GM12872 (cell line): ENCODE data around the gene OSBPL3.

Source experiments
- CTCF ChIP-seq: IDR thresholded peaks from 3 replicates; pipeline ENCODE4 v1.5.1; 2011; ENCODE audit warnings: low read depth, mild to moderate bottlenecking, low read length, moderate library complexity; ENCODE audit not compliant: insufficient read depth

The OSBPL3 gene

GRCh38 chr7:24799506-24799905, 180.5 kb downstream of the OSBPL3 start:
- TF ChIP-seq CTCF: no peak

GRCh38 chr7:24798261-24798660, 181.7 kb downstream of the OSBPL3 start:
- TF ChIP-seq CTCF: no peak

- no peak for TF ChIP-seq CTCF
Observed at GRCh38 chr7:24797270-24797669, 182.7 kb downstream of the OSBPL3 start.

GRCh38 chr7:24795407-24795767, 184.6 kb downstream of the OSBPL3 start:
- no peak for TF ChIP-seq CTCF

- TF ChIP-seq CTCF: no peak
Observed at GRCh38 chr7:24793982-24794648, 185.9 kb downstream of the OSBPL3 start.

GRCh38 chr7:24788961-24789576, 190.9 kb downstream of the OSBPL3 start:
- TF ChIP-seq CTCF: no peak

- TF ChIP-seq CTCF: peak; percentile 53; the same call in 2 of the 3 replicates
Observed at GRCh38 chr7:24788075-24788474, 191.9 kb downstream of the OSBPL3 start.
